Measurements from ENCODE around the gene LRRC8D.

The LRRC8D gene

DNA sequence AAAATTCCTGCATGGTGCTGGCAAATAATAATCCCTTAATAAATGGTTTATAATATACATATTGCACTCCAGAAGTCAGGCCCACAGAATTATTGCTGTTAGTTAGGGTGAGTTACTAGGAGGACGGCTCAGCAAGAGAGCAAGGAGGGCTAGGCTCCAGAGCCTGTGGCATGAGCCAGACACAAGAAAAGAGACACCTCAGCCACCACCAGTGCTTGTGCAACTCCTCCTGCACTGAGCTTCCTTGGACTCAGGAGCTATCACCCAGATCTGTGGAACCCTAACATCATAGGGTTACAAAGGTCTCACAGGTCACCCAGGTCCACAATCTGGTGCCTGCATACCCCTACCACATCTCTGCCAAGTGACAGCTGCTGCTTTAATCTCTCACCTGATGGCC is 12.8 kb upstream of the LRRC8D start:
- no peak for DNase-seq

DNA sequence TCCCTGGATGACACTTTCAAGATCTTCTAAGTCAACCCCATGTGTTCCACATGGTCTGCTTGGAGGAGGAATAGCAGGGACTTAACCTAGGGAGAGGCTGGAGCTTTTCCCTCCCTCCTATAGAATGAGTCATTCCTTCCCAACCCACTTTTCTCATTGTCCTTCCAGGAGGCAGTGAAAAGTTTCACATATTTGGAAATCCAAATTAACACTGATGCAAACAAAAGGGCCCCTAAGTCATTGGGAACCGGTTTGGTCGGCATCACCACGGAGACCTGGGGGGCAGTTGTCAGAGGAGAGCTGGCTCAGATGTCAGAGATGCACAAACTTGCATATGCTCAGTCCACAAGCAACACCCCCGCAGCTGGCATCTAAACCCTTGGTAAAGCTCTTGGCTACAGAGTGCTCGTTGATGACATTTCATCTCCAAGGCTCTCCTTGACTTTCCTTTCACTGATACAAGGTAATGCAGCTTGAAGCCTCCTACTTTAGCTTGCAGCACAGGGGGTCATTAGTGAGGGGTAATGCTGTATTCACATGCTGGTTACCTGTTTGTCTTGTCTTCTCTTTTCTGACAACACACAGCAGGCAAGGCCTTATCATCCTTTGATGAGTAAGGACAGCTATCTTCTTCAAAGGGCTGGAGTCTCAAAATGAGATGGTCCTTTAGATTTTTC is 12.3 kb upstream of the LRRC8D start:
- no peak for DNase-seq

DNA sequence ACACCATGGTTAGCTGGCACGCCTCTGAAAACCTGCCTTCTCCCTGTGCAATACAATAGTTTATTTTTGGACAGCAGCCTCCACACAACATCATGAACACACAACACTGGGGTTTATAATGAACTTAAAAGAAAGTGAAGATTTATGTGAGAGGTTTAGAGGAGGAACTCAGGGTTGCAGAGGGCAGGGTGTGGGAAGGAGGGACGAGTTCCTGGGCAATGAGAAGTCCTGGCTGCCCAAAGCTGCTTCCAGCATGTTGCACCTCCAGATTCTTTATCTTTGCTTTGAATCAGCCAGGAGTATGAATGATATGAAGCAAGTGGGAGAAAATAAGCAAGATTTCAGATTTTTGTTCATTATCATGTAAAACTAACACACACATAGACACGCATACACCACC is 11.3 kb upstream of the LRRC8D start:
- no peak for DNase-seq

DNA sequence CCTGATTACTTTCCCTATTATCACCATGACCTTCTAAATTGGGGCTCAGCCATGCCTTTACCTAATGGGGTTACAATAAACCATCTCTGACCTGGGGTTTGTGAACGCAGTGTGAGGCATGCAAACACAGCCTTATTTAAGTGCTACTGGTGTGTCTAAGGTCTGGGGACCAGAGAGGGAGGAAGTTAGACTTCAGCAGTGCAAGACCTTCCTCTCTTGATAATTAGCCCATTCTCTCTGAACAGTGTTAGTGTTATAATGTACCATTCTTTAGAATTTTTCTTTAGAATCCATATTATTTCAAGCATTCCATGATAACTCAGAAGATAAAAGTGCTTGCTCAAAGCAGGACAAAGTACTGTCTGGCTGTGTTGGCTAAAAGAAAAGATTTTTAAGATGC is 10.5 kb upstream of the LRRC8D start:
- no peak for DNase-seq

DNA sequence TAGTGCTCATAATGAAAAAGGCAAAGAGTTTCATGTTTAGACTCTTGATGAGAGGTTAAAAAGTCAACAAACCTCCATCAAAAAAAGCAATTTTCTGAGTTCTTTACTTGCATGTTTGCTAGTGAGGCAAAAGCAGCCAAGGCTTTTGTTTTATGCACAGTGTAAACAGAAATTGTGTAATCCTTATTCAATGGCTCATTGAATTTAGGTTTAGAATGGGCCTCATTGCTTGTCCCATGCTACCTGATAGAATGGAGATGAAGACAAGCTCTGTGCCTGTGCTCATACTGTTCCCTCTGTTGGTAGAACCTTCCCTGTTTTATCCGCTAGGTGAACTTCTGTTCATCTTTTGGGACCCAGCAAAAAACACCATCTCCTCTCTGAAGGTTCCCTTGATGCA is 10.0 kb upstream of the LRRC8D start:
- no peak for DNase-seq

DNA sequence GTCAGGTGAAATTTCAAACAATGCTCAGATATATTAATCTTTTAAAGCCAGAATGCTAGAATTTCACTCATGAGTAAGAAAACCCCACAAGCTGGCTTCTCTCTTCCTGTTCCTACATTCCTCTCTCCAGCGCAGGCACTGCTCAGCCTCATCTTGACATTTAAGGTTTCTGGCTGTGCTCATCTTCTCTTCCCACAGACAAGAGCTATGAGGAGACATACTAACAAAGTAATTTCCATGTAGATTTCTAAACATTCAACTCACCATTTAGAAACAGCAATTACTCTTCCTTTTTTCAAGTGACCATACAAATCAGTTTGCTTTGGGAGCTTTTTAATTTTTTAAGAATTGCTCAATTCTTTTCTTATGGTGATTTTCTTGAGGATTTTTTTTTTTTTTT is 7.8 kb upstream of the LRRC8D start:
- DNase-seq: no peak

DNA sequence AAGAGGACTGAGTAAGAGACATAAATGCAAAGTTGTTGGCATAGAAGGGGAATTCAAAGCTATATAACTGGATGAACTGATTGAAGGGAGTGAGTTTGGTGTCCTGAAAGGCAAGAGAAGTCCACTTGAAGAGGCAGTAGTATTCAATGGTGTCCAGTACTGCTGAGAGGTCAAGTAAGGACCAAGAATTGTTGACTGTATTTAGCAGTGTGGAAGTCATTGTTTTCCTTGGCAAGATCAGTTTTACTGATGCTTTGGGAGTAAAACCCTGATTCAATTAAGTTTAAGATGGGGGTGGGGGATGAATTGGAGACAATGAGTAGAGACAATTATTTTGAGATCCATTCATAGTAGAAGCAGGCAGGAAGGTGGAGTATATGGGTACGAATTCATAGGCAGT is 5.8 kb upstream of the LRRC8D start:
- no peak for DNase-seq

DNA sequence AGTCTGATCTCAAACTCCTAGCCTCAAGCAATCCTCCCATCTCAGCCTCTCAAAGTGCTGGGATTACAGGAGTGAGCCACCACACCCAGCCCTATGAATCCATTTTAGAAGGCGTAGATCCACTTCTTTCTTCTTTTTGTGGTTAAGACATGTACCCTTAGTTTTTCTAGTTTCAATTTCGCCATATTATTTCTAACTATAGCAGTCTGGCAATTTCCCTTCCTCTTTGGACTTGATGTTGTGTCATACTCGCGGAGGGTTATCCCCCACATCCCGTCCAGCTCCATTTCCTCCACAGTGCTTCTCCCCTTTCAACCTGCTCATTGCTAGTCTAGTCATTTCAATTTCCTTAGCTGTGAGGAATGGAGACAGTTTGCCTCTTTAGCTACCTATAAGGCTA is 5.2 kb upstream of the LRRC8D start:
- DNase-seq: no peak

DNA sequence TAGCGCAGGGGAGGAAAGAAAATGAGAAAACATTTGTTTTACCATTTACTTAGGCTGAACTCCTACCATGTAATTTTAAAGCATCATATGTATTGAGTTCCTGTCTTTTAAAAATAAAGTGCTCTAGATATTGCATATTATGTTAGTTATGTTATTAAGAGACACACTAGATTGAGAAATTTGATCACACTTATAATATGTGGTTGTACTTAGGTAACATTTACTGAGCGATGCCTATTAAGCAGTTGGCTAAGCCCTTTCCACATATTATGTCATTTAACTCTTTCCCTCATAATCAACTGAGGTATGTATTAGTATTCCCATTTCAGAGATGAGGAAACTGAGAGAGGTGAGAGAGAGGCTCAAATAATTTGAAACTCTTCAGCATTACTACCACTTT is 4.5 kb upstream of the LRRC8D start:
- DNase-seq: no peak

DNA sequence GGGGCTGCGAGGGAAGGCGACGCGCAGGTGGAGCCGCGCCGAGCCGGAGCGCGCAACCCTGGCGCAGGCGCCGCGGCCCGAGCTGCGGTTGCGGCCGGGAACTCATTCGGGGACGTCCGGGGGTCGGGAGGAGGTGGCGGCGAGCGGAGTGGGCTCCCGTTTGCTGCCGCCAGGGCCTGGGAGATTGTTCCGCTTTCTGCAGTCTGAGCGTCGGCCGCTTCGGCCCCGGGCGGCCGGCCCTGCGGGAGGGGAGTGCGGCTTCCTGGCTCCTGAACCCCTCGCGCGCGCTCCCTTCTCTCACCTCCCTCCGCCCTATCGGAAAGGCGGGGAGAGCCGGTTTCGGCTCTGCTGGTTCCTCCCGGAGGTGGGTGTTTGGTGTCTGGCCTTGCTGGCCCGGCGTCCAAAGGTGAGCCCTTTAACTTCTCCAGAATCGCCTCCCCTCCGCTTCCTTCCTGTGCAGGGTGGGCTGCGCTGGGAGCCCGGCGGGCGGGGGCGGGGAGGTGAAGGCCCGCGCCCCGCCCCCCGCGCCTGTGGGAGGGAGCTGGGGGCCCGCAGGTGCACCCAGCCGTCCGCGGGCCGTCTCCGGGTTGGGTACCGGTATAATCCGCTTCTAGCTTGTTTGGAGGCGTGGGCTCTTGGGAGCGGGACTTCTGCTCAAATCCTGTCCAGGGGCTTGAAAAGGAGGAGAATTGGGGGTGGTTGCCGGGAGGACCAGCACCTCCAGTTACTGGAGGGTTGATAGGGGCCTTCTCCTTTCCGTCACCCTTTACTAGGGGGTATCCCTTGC is 683 bp downstream of the LRRC8D start:
- DNase-seq: no peak

DNA sequence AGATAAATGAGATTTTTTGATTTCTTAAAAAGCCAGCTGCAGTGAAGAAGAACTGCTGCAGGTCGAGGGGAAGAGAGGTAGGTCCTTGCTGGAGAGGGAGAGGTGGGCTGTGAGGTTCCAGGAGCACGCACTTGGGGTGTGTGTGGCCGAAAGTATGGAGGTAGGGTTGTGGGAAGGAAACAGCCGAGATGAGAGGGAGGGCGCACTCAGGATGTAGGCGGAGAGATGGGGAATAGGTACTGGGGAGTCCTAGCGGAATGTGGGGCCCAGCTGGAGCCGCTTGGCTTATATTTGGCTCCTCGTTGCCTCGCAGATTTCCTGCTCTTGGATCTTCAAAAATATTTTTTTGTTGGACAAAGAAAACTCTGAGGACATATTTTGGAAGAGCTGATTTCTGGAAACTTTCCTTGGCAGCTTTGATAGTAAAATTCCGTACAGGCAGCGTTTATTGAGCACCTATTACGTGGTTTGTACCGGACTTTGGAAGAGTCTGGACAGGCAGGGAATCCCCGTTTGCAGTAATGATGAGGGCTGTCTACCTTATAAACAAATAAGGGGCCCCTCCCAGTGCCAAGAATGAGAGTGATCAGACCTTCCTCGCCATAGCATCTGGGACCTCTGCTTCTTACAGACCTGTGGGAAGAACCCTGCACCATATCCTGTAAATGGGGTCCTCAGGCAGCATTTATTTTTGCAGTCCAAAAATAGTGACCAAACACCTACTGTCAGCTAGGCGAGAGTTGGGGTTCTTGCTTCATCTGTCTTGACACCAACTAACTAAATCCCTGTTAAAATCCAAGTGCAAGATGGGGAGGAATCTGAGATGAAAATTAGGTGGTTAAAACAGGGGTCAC is 1.5 kb downstream of the LRRC8D start:
- DNase-seq: no peak

DNA sequence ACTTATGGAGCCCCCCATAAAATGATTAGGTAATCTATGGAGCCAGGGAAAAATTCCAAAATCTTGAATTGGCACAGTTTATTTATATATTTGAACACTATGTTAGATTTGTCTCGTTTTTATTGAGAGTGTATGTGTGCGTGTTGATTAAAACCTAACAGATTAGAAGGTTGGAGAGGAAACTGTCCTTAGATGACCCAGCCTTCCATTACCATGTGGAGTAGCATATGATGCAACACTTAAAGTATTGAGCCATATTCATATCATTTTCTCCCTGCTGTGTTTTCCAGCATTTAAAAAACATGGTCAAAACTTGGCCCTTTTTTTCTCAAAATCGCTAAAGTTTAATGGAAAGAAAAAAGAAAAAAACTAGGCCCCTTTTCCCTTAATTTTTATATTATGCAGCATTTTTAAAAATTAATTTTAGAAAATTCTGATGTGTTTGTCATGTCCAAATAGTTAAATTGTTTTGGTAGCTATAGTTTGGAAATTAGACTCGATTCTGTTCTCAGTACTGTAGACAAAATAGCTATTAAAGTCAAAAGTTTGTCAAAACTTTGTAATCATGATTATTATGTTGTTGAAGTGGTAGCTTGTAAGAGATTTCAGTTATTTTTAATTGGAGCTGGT is 2.3 kb downstream of the LRRC8D start:
- DNase-seq: no peak

DNA sequence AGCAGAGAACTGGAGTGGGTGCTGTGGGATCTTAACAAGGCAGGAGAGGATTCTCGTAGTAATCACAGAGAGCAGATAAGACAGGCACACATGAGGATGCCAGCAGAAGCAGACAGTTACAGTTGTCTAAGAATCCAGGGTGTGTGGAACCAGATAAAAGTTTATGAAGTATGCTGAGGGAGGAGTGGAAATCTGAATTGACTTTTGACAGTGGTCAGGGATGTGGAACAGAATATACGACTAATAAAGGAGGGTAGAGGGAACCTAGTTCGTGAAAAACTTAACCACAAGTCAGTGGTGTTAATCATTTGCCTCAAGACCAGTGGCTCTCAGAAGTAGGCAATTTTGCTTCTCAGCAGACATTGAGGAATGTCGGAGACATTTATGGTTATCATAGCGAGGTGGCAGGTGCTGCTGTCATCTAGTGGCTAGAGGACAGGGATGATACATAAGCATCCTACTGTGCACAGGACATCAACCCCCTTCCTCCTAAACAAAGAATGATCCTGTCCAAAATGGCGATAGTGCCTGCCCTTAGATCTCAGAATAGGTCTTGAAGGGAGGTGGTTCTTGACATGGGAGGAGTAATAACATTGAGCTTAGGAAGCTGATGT is 3.0 kb downstream of the LRRC8D start:
- no peak for DNase-seq

DNA sequence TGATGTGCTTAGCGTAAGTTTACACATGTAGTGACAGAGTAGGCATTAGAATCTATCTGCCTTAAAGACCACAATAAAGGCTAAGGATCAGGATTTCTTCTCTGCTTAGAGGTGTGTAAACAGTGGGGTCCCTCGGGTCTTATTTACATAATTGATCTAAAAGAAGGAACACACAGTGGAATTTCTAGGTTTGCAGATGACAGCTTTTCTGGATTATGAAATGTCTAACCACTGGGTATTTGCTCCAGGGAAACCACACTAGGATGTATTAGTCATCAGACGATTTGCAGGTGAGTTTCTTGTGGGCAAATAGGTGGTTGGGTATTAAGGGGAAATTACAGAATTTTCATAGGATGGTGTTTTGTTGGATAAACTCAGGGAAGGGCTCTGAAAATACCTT is 5.8 kb downstream of the LRRC8D start:
- DNase-seq: no peak

DNA sequence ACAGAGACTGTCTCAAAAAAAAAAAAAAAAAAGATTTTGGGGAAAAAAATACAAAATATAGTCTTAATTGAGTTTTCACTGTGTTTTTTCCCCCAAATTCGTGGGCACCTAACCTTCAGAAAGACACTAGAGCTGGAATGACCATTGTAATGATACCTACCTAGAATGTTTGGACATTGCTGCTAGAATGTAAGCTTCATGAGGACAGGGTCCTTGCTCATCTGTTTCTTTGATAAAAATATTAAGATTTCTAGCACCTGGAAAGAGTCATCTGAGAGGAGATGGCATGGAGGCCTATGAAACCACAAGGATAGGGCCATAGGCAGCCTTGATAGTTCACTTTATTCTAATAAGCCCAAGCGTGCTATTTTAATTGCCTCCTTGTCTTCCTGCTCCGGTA is 6.5 kb downstream of the LRRC8D start:
- no peak for DNase-seq

DNA sequence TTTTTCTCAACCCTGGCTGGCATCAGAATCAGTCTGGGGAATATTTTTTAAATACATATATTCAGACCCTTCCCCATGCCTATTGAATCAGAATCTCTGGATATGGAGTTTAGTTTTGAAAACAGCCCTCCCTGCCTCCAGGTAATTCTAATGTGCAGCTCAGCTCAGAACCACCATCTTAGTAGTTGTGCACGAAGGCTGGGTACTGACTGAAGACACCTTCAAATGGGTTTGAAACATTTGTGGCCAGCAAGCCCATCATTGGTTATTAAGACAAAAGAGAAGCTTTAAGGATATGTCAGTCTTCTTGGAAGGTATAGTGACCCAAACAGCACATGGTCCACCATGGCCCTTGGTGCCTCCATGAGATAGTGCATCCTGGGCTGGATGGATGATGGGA is 7.1 kb downstream of the LRRC8D start:
- no peak for DNase-seq

DNA sequence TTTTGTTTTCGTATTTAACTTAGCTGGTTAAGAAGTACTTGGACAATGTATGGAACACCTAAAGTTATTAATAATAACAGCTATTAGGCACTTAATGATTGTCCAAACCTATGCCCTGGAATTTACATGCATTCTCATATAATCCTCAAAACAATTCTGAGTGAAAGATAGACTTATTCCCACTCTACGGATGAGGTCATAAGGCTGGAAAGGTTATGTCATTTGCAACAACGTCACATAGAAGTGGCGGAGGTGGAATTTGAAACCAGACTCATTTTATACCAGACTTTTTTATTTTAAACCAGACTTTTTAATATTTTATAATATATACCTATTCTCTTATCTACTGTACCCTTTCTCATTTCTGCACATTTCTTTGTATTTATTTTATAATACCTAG is 8.4 kb downstream of the LRRC8D start:
- no peak for DNase-seq

DNA sequence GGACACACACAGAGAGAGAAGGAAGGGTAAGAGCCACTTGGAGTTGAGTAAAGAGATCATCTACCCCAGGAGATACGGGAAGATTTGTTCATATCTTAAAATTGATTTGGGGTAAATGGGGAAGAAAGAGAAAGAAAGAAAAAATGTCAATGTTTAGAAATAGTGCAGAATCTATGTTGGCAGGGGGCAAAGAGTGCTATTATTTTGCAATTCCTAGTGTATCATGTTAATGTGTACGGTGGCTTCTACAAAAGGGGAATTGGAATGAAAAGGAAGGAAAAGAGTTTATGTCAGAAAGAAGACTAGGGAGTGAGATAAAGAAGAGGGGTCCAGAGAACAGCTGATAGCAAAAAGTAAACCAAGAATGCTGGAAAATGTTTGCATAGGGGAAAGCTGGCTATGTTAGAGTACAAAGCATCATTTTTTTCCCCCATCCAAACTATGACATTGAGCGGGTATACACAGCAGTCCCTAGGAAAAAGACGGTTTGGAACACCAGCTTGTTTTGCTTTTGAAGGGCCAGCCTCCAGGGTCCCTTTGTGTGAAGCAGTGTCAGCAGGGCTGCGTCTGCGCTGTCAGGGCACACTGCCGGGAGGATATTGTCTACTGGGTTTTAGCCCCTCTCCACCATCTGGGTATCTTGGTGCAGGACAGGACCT is 10.8 kb downstream of the LRRC8D start:
- DNase-seq: no peak

DNA sequence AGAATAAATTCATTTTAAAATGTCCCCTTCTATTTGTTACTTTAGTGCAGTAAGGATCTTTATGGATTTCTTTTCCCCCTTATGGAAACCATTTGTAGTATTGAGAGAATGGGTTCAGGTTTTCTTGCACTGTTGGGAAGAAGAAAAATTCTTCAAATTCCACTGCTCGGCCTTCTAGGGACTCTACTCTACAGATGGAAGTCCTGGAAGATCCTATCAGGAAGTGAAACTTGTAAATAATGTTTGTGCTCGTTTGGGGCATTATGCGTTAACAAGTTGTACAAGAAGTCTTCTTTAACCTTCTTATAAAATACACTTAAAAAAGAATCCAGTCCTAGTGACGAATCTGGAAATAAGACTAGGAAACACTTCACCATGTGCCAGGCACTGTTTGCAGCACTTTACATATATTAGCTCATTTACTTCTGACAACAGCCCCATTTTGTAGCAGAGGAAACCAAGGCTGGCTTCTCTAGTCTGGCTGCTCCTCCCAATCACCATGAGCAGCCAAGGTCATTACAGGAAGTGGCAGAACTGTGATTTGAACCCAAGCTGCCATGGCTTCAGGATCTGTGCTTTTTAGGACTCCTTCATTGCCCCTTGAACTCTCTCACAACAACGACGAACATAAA is 11.8 kb downstream of the LRRC8D start:
- DNase-seq: no peak

DNA sequence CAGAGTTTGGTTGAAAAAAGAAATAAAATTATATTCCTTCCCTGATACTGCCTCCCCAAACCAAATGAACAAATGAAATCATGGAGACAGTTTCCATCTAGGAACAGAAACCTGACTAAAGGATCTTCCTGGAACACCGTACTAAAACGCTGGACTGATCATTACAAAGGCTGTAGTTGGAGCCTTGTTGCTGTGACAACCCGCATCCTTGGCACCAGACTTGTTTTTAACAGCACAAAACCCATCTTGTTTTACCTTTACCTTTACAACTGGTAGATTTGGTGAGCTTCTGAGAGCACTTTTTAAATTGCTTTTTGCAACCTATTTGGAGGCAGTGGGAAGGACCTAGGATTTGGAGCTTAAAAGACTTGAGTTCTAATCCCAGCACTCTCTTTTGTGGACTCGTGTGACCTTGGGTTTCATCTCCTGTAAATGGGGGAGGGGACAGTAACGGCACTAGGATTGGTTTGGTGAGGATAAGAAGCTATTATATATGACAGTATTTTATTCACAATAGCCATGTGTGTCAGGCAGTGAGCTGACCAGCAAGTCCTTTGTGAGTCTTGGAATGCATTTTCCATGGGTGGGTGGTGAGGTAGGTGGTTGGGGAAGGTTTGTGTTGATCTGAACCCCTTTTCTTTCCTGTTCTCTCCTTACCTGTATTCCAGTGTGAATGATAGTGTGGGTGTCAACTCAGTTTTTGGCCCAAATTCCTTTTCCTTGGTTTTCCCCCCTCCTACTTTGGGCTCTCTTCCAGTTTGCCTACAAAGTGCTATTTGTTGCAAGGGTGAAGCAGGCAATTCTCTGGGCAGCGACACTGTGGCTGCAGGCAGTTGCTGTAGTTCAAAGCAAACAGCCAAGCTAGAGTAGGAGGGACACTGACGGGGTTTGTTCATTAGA is 12.6 kb downstream of the LRRC8D start:
- no peak for DNase-seq

Data from T1000 (cell line).